ENCODE measurements around the gene IRX4.

The IRX4 gene

DNA sequence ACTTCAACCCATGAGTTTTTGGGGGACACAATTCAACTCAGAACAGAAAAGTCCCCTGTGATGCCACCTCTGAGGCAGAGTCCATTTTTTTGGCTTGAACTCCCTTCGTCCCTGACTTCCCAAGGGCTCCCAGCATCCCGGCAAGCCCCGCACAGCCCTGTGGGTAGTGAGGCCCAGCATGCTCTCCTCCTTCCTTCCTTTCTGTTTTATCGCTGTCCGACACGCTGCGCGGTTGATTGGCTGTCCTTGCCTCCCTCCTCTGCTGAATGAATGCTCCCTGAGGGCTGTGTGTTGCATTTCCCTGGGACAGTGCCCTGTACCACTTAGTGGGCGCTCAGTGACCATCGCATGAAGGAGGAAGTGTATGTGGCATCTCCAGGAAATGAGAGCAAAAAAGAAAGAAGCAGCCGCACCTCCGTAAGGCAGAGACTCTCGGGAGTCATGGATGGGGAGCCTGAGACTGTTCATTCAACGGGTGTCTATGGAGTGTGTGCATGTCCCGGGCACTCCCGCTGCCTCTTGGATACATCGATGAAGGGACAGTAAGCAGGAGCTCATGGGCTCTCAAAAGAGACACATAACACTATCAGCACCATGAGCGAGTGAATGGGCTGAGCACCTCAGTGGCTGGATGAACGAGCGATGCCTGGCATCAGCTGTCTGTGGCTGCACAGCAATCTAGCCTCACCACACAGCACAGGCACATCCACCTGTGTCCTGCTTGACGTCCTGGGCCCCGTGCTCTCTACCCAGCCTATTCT, 10.1 kb upstream of the IRX4 start:
- Histone ChIP-seq H3K36me3 (replicated peaks; ENCODE audit: insufficient read depth, low read length) (no peaks in the 10 kb centered on the region), H3K9ac (ENCODE audit: low read length) (no peak overlapping the region), H3K9me3 (replicated peaks; ENCODE audit: insufficient read depth, low read length) (no peaks in the 10 kb centered on the region), H3K4me1 (ENCODE audit: low read length) (no peaks in the 10 kb centered on the region), H3K79me2 (ENCODE audit: low read length) (no peaks in the 10 kb centered on the region), H4K20me1 (ENCODE audit: insufficient read depth, low read length) (no peaks in the 10 kb centered on the region), H3K4me2 (ENCODE audit: low read depth, low read length) (peak overlapping the region; percentile 53; the same call in 1 of the 2 replicates), H3F3A (ENCODE audit: insufficient read depth, low read length) (no peaks in the 10 kb centered on the region), H3K9me2 (replicated peaks; ENCODE audit: insufficient read depth, low read length) (no peaks in the 10 kb centered on the region), H2AFZ (ENCODE audit: low read length) (peak overlapping the region; percentile 66), H3K27me3 (replicated peaks; ENCODE audit: insufficient read depth, low read length) (peaks cover 38% of the 10 kb centered on the region), H3K27ac (ENCODE audit: low read length) (no peak overlapping the region), H3K4me3 (ENCODE audit: low read length) (peak overlapping the region; percentile 58)
- DNase-seq = no peak
- no peak for TF ChIP-seq EZH2phosphoT487 (IDR thresholded peaks at IDR 0.05; ENCODE audit: low read length)
- no peak for TF ChIP-seq EZH2 (optimal IDR thresholded peaks at IDR 0.05; ENCODE audit: low read depth, low read length)
- TF ChIP-seq, protein P1, sequence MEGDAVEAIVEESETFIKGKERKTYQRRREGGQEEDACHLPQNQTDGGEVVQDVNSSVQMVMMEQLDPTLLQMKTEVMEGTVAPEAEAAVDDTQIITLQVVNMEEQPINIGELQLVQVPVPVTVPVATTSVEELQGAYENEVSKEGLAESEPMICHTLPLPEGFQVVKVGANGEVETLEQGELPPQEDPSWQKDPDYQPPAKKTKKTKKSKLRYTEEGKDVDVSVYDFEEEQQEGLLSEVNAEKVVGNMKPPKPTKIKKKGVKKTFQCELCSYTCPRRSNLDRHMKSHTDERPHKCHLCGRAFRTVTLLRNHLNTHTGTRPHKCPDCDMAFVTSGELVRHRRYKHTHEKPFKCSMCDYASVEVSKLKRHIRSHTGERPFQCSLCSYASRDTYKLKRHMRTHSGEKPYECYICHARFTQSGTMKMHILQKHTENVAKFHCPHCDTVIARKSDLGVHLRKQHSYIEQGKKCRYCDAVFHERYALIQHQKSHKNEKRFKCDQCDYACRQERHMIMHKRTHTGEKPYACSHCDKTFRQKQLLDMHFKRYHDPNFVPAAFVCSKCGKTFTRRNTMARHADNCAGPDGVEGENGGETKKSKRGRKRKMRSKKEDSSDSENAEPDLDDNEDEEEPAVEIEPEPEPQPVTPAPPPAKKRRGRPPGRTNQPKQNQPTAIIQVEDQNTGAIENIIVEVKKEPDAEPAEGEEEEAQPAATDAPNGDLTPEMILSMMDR (IDR thresholded peaks at IDR 0.05; ENCODE audit: low read length) = no peak

DNA sequence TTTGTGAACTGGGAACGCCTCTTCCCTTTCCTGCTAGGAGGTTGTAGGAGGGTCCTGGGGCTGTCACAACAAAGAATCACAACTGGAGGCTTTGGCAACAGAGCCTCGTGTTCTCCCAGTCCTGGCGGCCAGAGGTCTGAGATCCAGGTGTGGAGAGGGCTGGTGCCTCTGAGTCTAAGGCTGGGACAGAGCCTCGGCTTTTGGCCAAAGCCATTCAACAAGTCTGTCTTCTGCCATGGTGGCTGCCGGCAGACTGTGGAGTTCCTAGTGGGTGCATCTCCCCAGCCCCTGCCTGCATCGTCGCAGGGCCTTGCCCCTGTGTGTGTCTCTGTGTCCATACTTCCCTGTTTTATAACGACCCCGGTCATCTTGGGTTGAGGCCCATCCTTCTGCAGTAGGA, 9.5 kb upstream of the IRX4 start:
- no peak for DNase-seq
- Histone ChIP-seq H3K4me3 (ENCODE audit: low read length) (peak overlapping the region; percentile 58; the same call in 1 of the 2 replicates), H3K79me2 (ENCODE audit: low read length) (no peaks in the 10 kb centered on the region), H3K9me2 (replicated peaks; ENCODE audit: insufficient read depth, low read length) (no peaks in the 10 kb centered on the region), H3K27me3 (replicated peaks; ENCODE audit: insufficient read depth, low read length) (peaks cover 31% of the 10 kb centered on the region), H3K9me3 (replicated peaks; ENCODE audit: insufficient read depth, low read length) (no peaks in the 10 kb centered on the region), H3K9ac (ENCODE audit: low read length) (no peak overlapping the region), H3K4me1 (ENCODE audit: low read length) (no peaks in the 10 kb centered on the region), H3K27ac (ENCODE audit: low read length) (no peak overlapping the region), H3K4me2 (ENCODE audit: low read depth, low read length) (peak overlapping the region; percentile 53; the same call in 1 of the 2 replicates), H3K36me3 (replicated peaks; ENCODE audit: insufficient read depth, low read length) (no peaks in the 10 kb centered on the region), H3F3A (ENCODE audit: insufficient read depth, low read length) (no peaks in the 10 kb centered on the region), H4K20me1 (ENCODE audit: insufficient read depth, low read length) (no peaks in the 10 kb centered on the region), H2AFZ (ENCODE audit: low read length) (peak overlapping the region; percentile 66; the same call in 1 of the 2 replicates)
- TF ChIP-seq, protein P1 (IDR thresholded peaks at IDR 0.05; ENCODE audit: low read length) = no peak
- no peak for TF ChIP-seq EZH2 (optimal IDR thresholded peaks at IDR 0.05; ENCODE audit: low read depth, low read length)
- TF ChIP-seq EZH2phosphoT487 (IDR thresholded peaks at IDR 0.05; ENCODE audit: low read length) = no peak

DNA sequence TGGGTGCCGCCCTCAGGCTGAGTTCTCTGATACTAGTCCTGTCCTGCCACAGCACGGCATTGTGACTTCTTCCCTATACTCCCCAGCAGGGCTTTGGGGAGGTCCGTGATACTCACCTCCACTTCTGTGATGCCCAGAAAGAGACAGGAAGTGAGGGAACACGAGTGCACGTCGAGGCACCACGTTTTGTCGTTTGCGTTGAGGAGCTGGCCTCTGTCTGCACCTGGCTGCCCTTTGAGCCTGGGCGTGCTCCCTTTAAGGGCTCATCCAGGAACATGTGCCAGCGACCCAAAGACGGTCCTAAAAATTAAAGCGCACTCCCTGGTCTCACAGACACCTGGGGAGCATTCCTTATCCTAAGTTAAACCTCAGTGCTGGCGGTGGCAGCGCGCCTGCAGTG, 8.7 kb upstream of the IRX4 start:
- Histone ChIP-seq H3K4me1 (ENCODE audit: low read length) (no peaks in the 10 kb centered on the region), H3K4me3 (ENCODE audit: low read length) (no peak overlapping the region), H2AFZ (ENCODE audit: low read length) (no peak overlapping the region), H3K27me3 (replicated peaks; ENCODE audit: insufficient read depth, low read length) (peaks cover 24% of the 10 kb centered on the region), H3K79me2 (ENCODE audit: low read length) (no peaks in the 10 kb centered on the region), H3K9me2 (replicated peaks; ENCODE audit: insufficient read depth, low read length) (no peaks in the 10 kb centered on the region), H3F3A (ENCODE audit: insufficient read depth, low read length) (no peaks in the 10 kb centered on the region), H3K9me3 (replicated peaks; ENCODE audit: insufficient read depth, low read length) (no peaks in the 10 kb centered on the region), H3K27ac (ENCODE audit: low read length) (no peak overlapping the region), H4K20me1 (ENCODE audit: insufficient read depth, low read length) (no peaks in the 10 kb centered on the region), H3K9ac (ENCODE audit: low read length) (no peak overlapping the region), H3K36me3 (replicated peaks; ENCODE audit: insufficient read depth, low read length) (no peaks in the 10 kb centered on the region), H3K4me2 (ENCODE audit: low read depth, low read length) (no peak overlapping the region)
- DNase-seq = no peak
- no peak for TF ChIP-seq EZH2 (optimal IDR thresholded peaks at IDR 0.05; ENCODE audit: low read depth, low read length)
- no peak for TF ChIP-seq EZH2phosphoT487 (IDR thresholded peaks at IDR 0.05; ENCODE audit: low read length)
- TF ChIP-seq, protein P1 (IDR thresholded peaks at IDR 0.05; ENCODE audit: low read length) = no peak

Measured in MM.1S (cell line).